Stimulated activated CD8-positive, alpha-beta memory T cell treated with anti-CD3 and anti-CD28 coated beads, Interleukin-7, amount 100 ng/mL, for 4 hours (primary cell): ENCODE results near the gene PLCXD3.
"Not testable (repeated sequence)": the region's sequence is repeated elsewhere in the genome, so short reads cannot be mapped to it uniquely, and the experiment has no call there.

Source experiments
- DNase-seq, 2 donors: peaks; one replicate each; pipeline ENCODE4 v3.0.0-alpha.2; 2020; ENCODE audit warnings: low read depth in 2 of 2

Gene PLCXD3

DNA sequence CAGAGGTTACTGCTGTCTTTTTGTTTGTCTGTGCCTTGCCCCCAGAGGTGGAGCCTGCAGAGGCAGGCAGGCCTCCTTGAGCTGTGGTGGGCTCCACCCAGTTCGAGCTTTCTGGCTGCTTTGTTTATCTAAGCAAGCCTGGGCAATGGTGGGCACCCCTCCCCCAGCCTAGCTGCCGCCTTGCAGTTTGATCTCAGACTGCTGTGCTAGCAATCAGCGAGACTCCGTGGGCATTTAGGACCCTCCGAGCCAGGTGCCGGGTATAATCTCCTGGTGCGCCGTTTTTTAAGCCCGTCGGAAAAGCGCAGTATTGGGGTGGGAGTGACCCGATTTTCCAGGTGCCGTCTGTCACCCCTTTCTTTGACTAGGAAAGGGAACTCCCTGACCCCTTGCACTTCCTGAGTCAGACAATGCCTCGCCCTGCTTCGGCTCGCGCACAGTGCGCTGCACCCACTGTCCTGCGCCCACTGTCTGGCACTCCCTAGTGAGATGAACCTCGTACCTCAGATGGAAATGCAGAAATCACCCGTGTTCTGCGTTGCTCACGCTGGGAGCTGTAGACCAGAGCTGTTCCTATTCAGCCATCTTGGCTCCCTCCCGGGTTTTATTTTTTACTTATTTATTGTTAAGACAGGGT is 16.8 kb downstream of the PLCXD3 start:
- DNase-seq = not testable (repeated sequence)

DNA sequence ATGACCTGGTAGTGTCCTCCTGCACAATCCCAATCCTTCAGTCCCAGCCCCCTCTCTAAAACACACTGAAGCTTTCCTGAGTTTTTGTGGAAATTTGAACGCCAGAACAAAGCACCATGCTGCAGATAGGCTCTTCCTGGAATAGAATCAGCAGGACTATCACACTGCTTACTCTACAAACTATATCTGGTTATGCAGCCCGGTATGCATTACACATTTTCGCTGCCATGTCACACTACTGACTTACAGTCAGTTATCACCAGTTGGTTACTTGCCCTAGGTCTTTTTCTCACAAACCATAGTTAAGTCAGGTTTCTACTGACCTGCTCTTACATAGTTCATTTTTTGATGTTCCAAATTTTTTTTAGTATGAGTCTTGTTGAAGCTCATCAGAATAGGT is 24.9 kb downstream of the PLCXD3 start:
- DNase-seq = no peak

DNA sequence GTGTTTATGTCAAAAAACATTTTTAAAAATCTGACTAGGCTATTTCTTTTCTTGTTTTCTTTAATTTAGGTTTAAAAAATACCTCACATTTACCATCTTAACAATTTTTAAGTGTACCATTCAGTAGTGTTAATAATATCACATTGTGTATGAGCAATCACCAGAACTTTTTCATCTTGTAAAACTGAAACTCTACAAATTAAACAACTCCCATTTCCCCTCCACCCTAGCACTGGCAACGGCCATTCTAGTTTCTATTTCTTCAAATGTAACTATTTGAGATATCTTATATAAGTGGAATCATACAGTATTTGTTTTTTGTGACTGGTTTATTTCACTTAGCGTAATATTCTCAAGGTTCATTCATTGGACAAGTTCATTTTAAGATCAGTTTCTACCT is 27.7 kb downstream of the PLCXD3 start:
- DNase-seq = no peak

DNA sequence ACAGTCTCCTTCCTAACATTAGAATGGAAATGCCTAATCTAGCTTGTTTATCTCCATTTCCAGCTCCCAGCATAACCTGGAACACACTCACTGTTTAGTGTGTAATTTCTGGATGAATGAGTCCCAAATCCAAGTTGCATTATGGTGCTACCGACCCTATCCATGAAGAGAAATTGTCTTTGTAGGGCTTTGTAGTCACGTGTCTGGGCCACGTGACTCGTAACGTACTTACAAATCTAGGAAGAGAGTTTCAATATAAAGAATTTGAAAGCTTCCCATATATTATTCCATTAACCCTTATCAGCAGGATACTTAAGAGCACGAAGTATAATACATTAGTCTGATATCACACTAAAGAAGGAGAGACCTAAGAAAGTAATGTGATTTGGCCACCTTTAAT is 28.2 kb downstream of the PLCXD3 start:
- DNase-seq = no peak

DNA sequence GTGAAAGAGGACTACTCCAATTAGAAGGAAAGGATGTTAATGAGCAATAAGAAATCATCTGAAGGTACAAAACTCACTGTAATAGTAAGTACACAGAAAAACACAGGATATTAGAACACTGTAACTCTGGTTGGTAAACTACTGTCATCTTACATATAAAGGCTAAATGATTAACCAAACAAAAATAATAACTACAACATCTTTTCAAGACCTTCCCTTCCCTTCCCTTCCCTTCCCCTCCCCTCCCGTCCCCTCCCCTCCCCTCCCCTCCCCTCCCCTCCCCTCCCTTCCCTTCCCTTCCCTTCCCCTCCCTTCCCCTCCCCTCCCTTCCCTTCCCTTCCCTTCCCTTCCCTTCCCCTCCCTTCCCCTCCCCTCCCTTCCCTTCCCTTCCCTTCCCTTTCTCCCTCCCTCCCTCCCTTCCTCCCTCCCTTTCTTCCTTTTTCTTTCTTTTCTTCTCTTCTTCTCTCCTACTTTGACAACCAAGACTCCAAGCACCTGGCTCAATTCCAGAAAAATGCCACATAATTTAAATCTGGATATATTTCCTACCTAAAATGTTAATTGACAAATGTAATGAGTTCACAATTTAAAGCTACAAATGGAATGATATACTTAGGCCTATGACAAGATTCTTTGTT is 38.7 kb downstream of the PLCXD3 start:
- DNase-seq = not testable (repeated sequence)

DNA sequence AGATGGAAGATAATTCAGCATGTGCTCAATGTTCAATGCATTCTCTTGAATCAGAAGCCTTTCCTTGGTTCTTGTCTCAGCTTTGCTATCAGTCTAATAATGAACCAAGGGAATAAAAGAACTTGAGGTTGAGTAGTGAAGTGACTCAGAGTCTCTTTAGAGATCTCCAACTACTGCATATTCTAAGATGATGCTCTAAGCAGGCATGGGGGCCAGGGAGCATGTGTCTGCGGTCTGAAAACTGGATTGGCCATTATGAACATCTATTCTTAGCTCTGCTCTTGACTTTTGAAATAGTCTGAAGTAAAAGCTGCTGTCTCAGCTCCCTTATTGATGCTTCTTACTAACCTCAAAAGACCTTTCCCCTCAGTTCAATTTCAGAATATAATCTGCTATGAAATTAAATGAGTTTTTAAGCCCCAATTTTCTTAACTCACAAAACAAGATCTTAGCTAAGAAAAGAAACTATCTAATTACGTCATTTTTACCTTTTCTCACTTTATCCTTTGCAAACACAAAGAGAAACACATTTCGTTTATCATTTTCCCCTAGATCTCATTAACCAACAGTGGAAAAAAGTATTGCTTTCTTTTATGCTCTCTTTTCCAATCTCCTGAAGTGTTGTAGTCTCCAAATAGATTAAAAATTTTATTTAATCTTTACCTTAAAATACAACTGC is 44.8 kb downstream of the PLCXD3 start:
- no peak for DNase-seq

DNA sequence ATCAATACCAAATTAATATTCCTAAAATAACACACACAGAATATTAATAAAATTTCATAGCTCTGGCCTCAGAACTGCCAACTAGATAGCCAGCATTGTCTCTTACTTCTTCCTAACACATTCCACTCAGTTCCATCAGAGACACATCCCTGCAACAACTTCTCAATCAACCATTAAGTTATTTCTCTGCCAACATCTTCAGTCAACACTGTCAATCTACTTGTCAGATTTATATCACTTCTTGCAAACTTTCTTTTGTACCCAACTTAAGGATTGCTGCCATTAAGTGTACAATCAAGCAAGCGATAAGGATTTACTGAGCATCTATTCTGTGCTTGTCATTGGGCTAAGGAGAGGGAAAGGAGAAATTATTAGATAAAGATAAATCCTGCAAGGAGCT is 50.8 kb downstream of the PLCXD3 start:
- no peak for DNase-seq

DNA sequence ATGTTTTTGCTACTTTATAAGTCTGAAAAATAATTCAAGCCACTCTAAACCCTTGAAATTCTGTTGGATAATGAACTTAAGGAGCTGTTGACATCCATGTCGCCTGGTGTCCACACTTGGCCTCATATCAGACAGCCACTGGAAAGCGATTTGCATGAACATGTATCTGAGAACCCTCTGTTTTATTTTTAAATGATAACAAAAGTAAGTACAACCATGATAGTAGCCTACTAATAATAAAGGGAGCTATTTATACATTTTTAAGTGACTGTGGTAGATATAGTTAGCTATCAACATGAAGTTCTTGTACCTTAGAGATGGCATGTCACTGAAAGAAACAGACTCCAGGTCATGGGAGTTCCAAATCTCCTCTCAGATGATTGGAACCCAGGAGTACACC is 53.3 kb downstream of the PLCXD3 start:
- DNase-seq = no peak

DNA sequence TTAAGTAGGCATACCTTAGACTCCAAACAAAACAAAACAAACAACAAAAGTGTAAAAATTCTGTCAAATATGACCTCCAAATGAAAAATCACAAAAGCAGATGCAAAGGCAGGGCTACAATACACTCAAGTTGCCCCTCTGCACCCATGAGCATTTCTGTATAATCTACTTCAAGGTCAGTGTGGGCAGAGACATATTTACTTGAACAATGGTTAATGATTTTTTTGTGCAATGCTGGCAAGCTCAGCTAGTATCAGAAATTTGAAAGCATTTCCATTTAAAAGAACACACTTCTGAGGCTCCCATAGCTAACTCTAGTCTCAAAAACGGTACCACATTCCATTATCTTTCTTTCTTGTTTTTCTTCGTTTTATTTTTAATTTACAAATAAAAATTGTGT is 57.9 kb downstream of the PLCXD3 start:
- no peak for DNase-seq

DNA sequence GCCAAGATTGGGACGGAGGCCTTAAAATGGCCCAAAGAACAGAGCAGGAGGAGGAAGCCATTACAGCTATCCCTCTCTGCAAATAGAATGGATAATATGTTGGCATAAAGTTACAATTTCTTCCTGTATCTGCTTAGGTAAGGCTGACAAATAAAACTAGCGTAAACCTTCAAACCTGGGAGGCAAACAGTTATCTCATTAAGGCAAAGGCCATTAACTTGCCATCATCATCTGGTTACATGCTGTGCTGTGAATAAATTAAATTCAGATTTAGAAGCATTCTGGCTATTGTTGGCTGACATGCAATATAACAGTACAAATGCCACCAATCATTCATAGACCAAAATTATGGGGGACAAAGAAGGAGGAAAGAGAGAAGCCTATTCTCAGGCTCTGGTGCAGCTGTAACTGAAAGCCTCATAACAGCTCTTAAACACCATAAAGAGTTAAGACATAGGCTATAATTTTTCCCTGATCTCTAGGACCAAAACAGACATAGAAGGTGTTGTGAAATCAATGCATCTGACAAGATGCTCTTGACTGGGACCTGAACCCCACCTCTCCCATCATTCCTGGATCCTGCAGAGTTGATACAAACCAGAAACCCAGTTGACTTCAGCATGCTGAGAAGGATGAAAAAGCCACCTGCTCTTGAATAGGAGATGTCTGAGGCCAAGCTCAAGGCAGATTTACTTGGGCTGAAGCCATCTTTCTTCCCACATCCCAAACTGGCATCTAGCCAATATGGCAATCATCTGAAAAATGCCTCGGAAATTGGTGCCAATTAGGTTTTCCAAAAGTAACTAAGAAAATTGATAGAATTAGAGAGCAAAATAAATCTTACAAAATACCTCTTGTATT is 62.5 kb downstream of the PLCXD3 start:
- DNase-seq = no peak

DNA sequence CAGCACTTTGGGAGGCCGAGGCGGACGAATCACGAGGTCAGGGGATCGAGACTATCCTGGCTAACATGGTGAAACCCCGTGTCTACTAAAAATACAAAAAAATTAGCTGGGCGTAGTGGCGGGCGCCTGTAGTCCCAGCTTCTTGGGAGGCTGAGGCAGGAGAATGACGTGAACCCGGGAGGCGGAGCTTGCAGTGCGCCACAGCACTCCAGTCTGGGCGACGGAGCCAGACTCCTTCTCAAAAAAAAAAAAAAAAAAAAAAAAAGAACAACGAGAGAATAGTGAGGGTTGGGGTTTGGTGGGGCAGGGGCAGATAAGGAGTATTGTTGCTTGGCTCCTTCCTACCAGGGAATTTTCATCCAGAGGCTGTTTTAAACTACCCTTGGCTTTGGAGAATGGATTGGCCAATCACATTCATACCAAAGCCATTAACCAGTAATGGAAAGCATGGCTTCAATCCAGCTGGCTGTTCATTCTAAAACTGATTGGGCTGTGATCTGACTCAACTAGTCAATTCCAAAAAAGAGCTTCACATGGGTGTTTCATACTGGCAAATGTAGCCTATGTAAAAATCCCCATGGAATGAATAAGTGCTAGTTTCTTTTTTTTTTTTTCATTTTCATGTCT is 64.4 kb downstream of the PLCXD3 start:
- no peak for DNase-seq

DNA sequence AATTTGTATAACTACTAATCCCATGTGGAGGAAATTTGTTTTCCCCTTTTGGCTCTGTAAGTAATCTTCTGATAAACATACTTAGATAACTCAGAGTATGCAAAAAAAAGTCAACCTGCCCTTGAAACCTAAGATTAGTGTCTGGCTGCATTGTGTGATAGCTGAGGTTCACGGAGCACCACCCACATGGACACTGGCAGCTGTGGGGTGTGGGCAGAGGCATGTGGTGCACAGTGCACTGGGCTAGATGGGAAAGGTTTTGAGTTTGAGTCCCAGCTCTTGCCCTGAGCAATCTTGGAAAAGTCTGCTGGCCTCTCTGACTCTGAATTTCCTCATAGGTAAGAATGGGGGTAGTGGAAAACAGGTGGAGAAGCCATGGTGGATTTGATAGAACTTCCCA is 75.1 kb downstream of the PLCXD3 start:
- DNase-seq = no peak

DNA sequence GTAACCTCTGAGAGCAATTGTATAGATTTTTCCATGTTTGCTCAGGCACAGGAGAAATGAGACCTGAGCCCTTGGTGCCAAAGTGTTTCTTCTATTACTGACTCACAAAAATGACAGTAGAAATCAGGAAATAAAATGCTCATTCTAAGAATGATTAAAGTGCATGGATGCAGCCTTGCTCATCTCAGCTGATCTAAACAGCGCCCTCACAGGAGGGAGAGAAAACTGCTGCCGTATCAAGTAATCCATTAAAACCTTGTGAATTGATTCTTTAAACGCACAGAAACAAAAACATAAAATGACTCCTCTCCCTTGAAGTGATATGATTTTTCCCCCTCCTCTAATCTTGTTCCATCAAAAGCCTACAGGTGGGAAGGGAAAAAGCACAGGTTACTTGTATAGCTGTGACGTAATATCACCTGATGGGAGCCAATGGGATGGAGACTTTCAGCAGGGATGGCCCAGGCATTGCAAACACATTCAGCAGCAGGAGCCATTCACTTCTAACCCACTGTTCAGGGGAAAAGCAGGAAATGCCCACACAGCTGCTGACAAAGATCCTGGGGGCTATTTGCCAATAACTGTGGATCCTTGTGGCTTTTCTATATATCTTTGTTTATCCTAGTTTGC is 76.7 kb downstream of the PLCXD3 start:
- DNase-seq = no peak

DNA sequence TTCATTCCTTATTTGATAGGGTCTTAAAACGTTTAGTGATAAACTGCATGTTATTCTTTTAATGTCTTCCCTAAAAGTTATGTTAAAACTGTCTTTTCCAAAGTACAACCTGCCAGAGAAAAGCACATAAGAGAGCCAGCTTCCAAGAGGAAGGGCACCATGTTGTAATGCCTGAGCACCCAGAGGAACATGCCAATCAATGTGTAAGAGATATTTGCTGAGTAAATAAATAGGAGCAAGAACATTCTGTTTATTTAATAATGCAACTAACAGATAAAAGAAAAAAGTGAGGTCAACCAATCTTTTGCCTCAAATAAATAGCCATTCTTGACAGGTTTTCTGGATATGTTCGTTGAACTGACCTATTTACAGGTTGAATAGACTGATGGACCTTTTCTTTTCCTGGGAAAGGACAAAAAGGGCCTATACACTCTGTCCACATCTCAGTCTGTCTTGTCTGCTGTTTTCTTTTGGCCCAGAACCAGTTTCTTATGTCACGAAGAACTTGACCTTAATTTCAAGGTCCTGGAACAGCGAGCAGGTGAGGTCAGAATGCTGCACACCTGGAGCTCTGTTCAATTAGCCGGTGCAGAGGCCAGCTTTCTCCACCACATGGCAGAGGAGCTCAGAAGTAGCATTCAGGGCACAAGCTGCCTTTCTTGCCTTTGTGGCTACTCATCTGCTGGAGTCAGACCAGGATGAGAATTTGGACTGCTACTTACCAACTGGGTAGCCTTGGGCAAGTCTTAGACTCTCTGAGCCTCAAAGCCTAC is 77.7 kb downstream of the PLCXD3 start:
- no peak for DNase-seq

DNA sequence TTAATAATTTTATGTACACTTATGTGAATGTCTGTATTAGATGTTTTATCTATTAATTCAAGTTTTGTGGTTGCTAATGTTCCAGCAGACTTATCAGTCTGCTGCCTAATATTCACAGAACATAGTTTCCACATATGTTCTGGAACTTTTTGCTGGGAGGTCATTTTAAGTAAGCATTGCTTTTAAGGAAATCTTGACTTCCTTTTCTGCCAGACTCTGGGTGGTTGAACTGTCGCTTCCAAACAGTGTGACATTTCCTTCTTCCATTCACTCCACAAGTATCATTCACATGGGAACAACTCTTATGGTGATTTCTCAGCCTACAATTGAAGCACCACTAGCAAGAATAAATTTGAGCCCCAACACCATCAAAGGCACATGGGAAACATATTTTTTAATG is 82.9 kb downstream of the PLCXD3 start:
- no peak for DNase-seq

DNA sequence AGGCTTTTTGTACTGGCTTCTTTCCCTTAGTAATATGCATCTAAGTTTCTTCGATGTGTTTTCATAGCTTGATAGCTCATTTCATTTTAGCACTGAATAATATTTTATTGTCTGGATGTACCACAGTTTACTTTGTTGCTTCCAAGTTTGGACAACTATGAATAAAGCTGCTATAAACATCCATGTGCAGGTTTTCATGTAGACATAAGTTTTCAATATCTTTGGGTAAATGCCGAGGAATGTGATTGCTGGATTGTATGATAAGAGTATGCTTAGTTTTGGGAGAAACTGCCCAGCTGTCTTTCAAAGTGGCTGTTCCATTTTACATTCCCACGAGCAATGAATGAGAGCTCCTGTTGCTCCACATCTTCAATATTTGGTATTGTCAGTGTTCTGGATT is 84.7 kb downstream of the PLCXD3 start:
- DNase-seq = no peak

DNA sequence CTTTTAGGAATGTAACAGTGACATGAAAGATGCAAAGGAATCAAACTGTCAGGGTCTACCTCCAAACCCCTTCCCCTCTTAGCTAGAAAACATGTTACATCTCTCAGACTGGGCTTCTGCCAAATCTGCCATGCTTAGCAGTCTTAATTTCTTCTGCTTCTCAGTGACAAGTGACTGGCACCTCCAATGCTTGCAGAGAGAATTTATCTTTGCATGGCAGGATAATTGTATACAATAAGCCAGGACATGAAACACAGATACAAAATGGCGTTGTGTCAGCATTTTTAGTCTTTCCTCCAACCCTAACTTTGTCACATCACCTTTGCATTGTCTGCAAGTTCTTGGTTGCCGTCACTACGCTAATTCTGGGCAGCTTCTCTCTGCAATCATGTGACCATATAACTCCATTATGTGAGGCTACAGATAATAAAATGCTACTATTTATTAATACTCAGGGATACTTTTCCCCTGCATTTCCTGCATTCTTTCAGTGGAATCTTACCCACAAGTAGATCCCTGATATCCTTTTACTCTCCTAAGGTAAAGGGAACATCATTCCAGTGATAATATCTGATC is 89.8 kb downstream of the PLCXD3 start:
- DNase-seq = no peak

DNA sequence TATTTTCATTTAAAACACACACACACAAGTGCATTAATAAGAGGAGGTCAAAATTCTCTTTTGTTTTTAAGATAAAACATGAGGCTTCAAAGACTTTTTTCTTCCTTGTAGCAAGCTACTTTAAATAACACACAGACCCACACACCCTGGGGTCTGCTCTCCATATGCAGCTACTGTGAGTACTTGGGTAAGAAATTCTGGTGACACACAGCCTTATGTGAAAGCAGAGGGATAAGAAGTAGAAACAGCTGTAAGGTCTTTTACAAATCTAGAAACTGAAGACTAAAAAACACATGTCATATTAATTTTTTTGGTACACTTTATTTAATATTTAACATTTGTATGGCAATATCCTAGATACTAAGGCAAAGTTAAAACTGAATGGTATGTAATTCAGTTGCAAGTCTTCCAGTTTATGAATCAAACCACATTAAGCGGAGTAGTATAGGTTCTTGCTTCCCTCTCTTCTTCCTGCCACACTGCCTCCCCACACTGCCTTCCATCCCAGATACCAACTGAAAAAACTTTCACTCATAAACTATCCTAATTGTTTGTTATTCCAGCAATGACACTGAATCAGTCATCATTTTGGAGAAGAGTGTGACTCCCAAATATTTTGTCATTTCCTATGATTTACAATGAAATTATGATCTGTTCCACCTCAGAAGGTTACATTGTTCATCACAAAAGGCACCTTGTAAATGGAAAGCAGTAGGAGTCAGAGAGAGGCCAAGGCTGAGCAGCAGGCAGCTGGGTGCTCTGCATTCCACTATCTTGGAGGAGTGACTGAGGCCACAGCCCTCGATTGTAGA is 92.0 kb downstream of the PLCXD3 start:
- no peak for DNase-seq

DNA sequence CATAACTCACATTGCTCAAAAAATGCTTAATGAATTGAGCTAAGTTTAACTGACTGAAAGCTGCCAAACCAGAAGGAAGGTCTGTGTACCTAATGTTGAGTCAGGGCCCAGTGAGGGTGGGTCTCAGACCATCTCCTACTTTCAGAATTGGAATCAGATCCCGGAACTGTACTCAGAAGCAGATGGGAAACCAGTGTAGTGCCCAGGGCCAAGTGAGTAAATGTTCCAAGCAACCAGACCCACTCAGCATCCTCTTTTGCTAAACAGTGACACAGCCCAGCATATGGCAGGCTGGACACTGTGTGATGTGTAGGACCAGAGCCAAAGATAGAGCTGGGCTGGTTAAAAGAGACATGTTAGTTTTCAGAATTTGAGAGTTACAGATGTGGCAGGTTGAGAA is 94.1 kb downstream of the PLCXD3 start:
- DNase-seq = no peak

DNA sequence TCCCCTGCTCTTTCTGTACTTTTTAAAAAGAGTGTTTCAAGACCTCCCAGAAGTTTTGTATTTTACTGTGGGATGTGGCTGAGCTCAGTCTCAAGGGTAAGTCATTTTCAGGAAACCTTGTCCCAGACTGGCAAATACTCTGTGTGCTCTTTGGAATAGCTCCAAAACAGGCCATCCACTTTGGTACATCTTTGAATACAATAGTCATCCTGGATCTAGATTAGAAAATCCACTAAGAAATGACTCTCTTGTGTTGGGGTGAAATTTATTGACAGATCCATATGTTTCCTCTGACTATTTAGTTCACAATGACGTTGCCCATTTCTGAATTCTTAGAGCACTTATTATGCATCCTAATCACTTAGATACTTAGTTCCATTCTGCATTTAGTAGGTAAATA is 95.2 kb downstream of the PLCXD3 start:
- no peak for DNase-seq
